K562 (cell line): ENCODE measurements around the gene TUBD1. TPM values are rescaled to one million over a fixed set of nuclear protein-coding genes. Genes with fewer than 3 reads are reported as not detected.

Source experiments
- ATF7 ChIP-seq: fragments of 450-650 bp; IDR thresholded peaks from 2 replicates; pipeline ENCODE4 v1.7.1; 2014; ENCODE audit warnings: mild to moderate bottlenecking, moderate library complexity
- ETV5 ChIP-seq: sonication (generic); formaldehyde crosslinking; IDR thresholded peaks from 2 replicates; pipeline ENCODE4 v1.4.0; 2020; ENCODE audit warnings: low read depth, mild to moderate bottlenecking, missing genetic modification reagents
- FOXA1 ChIP-seq: fragments of 450-650 bp; IDR thresholded peaks from 2 replicates; pipeline ENCODE4 v1.6.1; 2016; ENCODE audit warnings: mild to moderate bottlenecking, borderline replicate concordance
- HMBOX1 ChIP-seq: sonication (generic); IDR thresholded peaks from 2 replicates; pipeline ENCODE4 v1.6.1; 2016
- HNRNPL ChIP-seq: fragments of 200-400 bp; formaldehyde crosslinking; IDR thresholded peaks from 2 replicates; pipeline ENCODE4 v1.6.1; 2017; ENCODE audit warnings: low read depth, mild to moderate bottlenecking, low read length
- NCOR1 ChIP-seq: fragments of 450-650 bp; IDR thresholded peaks from 2 replicates; pipeline ENCODE4 v1.6.1; 2016; ENCODE audit warnings: mild to moderate bottlenecking, moderate library complexity
- RB1 ChIP-seq: fragments of 450-650 bp; IDR thresholded peaks from 2 replicates; pipeline ENCODE4 v1.6.1; 2017; ENCODE audit warnings: low read depth, mild to moderate bottlenecking
- SLC30A9 ChIP-seq: fragments of 250-450 bp; sonication (Bioruptor Pico); IDR thresholded peaks from 2 replicates; pipeline ENCODE4 v1.8.0; 2022; ENCODE audit warnings: mild to moderate bottlenecking, moderate library complexity
- SMARCA4 ChIP-seq: fragments of 450-650 bp; IDR thresholded peaks from 2 replicates; pipeline ENCODE4 v1.6.1; 2016
- TCF3 ChIP-seq: sonication (generic); formaldehyde crosslinking; IDR thresholded peaks from 2 replicates; pipeline ENCODE4 v1.4.0; 2020; ENCODE audit warnings: mild to moderate bottlenecking, missing genetic modification reagents
- ZBTB26 ChIP-seq: fragments of 450-650 bp; formaldehyde crosslinking; IDR thresholded peaks from 2 replicates; pipeline ENCODE4 v1.4.0; 2022; ENCODE audit warnings: missing genetic modification characterization
- ZHX1 ChIP-seq: fragments of 150-350 bp; conservative IDR thresholded peaks from 2 replicates; pipeline ENCODE4 v1.6.1; 2014; ENCODE audit warnings: low read length
- ZNF174 ChIP-seq: fragments of 250-450 bp; sonication (Bioruptor Pico); IDR thresholded peaks from 2 replicates; pipeline ENCODE4 v1.4.0; 2020; ENCODE audit warnings: mild to moderate bottlenecking
- ZNF175 ChIP-seq: fragments of 200-800 bp; sonication (Bioruptor generic); IDR thresholded peaks from 2 replicates; pipeline ENCODE4 v1.6.1; 2016; ENCODE audit warnings: low read depth, mild to moderate bottlenecking, missing genetic modification characterization, missing compliant biosample characterization
- polyA plus RNA-seq, 8 experiments: library from polyadenylated mRNA; depleted of rRNA in 4 of 8; stranded (reverse) in 5 of 8; unstranded in 3 of 8; fragments of >200 nt; fragmentation: Nextera tagmentation in 2 of 8; fragmentation: Illumina TruSeq in 1 of 8; extraction: Ambion mirVana in 2 of 8; extraction: Trizol in 1 of 8; gene quantifications; 2 replicates each; pipeline versions ENCODE4 v1.2.1 to v1.2.3, GENCODE V29; 2011 to 2014; ENCODE audit warnings: inconsistent platforms in 1 of 8, missing spikeins in 1 of 8
- total RNA-seq, 7 experiments: library from RNA; depleted of rRNA in 6 of 7; stranded (reverse); fragments of >200 nt in 6 of 7; fragmentation: Illumina TruSeq in 2 of 7; extraction: Trizol in 2 of 7; gene quantifications; 2 replicates each; pipeline versions ENCODE4 v1.2.1 to v1.2.3, GENCODE V29; 2011 to 2021; ENCODE audit warnings: low replicate concordance in 1 of 7
- TF ChIP-seq, protein P1 (sequence below): sonication (generic); formaldehyde crosslinking; IDR thresholded peaks from 2 replicates; pipeline ENCODE4 v1.8.1; 2023; ENCODE audit warnings: missing genetic modification reagents, mild to moderate bottlenecking, borderline replicate concordance
- TF ChIP-seq, protein P2 (sequence below): IDR thresholded peaks from 2 replicates; pipeline ENCODE4 v1.6.1; 2011; ENCODE audit warnings: borderline replicate concordance, low read depth, mild to moderate bottlenecking, moderate library complexity, low read length; ENCODE audit not compliant: insufficient read depth, poor library complexity, severe bottlenecking

Gene TUBD1
- total and polyA plus RNA-seq, 9 of the 15 experiments (the other 6 are each of a cell fraction or from before 2014, with no cell fraction given): 10.8 to 35.3 (median 17.9) TPM

- TF ChIP-seq SLC30A9 (CRISPR knock-in tag): no peak
- no peak for TF ChIP-seq ETV5 (CRISPR knock-in tag)
- peak; percentile 59 for TF ChIP-seq RB1
- TF ChIP-seq ZBTB26: no peak
- TF ChIP-seq TCF3 (CRISPR knock-in tag): no peak
- no peak for TF ChIP-seq NCOR1
- TF ChIP-seq, protein P1, sequence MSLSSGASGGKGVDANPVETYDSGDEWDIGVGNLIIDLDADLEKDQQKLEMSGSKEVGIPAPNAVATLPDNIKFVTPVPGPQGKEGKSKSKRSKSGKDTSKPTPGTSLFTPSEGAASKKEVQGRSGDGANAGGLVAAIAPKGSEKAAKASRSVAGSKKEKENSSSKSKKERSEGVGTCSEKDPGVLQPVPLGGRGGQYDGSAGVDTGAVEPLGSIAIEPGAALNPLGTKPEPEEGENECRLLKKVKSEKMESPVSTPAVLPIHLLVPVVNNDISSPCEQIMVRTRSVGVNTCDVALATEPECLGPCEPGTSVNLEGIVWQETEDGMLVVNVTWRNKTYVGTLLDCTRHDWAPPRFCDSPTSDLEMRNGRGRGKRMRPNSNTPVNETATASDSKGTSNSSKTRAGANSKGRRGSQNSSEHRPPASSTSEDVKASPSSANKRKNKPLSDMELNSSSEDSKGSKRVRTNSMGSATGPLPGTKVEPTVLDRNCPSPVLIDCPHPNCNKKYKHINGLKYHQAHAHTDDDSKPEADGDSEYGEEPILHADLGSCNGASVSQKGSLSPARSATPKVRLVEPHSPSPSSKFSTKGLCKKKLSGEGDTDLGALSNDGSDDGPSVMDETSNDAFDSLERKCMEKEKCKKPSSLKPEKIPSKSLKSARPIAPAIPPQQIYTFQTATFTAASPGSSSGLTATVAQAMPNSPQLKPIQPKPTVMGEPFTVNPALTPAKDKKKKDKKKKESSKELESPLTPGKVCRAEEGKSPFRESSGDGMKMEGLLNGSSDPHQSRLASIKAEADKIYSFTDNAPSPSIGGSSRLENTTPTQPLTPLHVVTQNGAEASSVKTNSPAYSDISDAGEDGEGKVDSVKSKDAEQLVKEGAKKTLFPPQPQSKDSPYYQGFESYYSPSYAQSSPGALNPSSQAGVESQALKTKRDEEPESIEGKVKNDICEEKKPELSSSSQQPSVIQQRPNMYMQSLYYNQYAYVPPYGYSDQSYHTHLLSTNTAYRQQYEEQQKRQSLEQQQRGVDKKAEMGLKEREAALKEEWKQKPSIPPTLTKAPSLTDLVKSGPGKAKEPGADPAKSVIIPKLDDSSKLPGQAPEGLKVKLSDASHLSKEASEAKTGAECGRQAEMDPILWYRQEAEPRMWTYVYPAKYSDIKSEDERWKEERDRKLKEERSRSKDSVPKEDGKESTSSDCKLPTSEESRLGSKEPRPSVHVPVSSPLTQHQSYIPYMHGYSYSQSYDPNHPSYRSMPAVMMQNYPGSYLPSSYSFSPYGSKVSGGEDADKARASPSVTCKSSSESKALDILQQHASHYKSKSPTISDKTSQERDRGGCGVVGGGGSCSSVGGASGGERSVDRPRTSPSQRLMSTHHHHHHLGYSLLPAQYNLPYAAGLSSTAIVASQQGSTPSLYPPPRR: no peak
- no peak for TF ChIP-seq FOXA1
- TF ChIP-seq HNRNPL: no peak
- peak; percentile 85 for TF ChIP-seq ATF7
- TF ChIP-seq ZHX1: no peak
- TF ChIP-seq SMARCA4: no peak
- TF ChIP-seq ZNF174: no peak
- no peak for TF ChIP-seq ZNF175 (CRISPR knock-in tag)
- no peak for TF ChIP-seq HMBOX1
- TF ChIP-seq, protein P2, sequence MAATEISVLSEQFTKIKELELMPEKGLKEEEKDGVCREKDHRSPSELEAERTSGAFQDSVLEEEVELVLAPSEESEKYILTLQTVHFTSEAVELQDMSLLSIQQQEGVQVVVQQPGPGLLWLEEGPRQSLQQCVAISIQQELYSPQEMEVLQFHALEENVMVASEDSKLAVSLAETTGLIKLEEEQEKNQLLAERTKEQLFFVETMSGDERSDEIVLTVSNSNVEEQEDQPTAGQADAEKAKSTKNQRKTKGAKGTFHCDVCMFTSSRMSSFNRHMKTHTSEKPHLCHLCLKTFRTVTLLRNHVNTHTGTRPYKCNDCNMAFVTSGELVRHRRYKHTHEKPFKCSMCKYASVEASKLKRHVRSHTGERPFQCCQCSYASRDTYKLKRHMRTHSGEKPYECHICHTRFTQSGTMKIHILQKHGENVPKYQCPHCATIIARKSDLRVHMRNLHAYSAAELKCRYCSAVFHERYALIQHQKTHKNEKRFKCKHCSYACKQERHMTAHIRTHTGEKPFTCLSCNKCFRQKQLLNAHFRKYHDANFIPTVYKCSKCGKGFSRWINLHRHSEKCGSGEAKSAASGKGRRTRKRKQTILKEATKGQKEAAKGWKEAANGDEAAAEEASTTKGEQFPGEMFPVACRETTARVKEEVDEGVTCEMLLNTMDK: no peak
Observed at GRCh38 chr17:59892924-59893675, at the start of gene TUBD1, which contains the start of gene RPS6KB1 (continued).
